Left lung (tissue), 10 donors: ENCODE data around the gene C1orf116. TPM values are rescaled to one million over a fixed set of nuclear protein-coding genes. Genes with fewer than 3 reads are reported as not detected.

Source experiments
- ATAC-seq: fragments of 200-7000 bp; cut with Tn5 transposase; one replicate; pipeline ENCODE4 v1.9.1; 2020; ENCODE audit warnings: moderate library complexity
- DNase-seq, 4 donors: peaks; one replicate each; pipeline ENCODE4 v3.0.0-alpha.2; 2013 to 2020
- H3K27ac ChIP-seq, 2 donors: fragments of 200-600 bp; sonication (generic) in 1 of 2; one replicate each; pipeline versions ENCODE4 v1.5.0 to v1.8.0; 2020 to 2021
- H3K27me3 ChIP-seq, 2 donors: fragments of 200-600 bp; sonication (generic) in 1 of 2; one replicate each; pipeline versions ENCODE4 v1.5.0 to v1.8.0; 2020 to 2021
- H3K36me3 ChIP-seq, 2 donors: fragments of 200-600 bp; sonication (generic) in 1 of 2; one replicate each; pipeline versions ENCODE4 v1.5.0 to v1.8.0; 2020 to 2021
- H3K4me1 ChIP-seq, 2 donors: fragments of 200-600 bp; one replicate each; pipeline ENCODE4 v1.8.0; 2021
- H3K4me3 ChIP-seq, 2 donors: fragments of 200-600 bp; sonication (generic) in 1 of 2; one replicate each; pipeline versions ENCODE4 v1.5.0 to v1.8.0; 2020 to 2021; ENCODE audit warnings: mild to moderate bottlenecking in 1 of 2
- H3K9me3 ChIP-seq, 2 donors: fragments of 200-600 bp; sonication (generic) in 1 of 2; one replicate each; pipeline versions ENCODE4 v1.5.0 to v1.8.0; 2020 to 2021
- intact Hi-C, 2 donors: fragments of 100-400 bp; cut with DNase I; formaldehyde crosslinking; loops; one replicate each; pipeline versions ENCODE4 v1.11.2 to v1.14.2; 2022
- polyA plus RNA-seq, 6 donors: library from polyadenylated mRNA; unstranded; fragments of 120-200 nt; gene quantifications; one replicate each; pipeline ENCODE4 v1.2.1, GENCODE V29; 2013; ENCODE audit not compliant: insufficient read length in 6 of 6
- total RNA-seq, 2 donors: library from RNA; stranded (reverse); fragmentation: NEBNext Ultra II Directional; extraction: Animal tissue kit (Norgen Biotek cat#: 25700); gene quantifications; one replicate each; pipeline ENCODE4 v1.2.1, GENCODE V29; 2021
- TF ChIP-seq, protein P1 (sequence below), 2 donors: fragments of 200-600 bp; sonication (generic) in 1 of 2; IDR thresholded peaks; one replicate each; pipeline versions ENCODE4 v1.5.0 to v1.8.0; 2021; ENCODE audit warnings: antibody characterized with exemption in 2 of 2
- donor health status: DM: no; HTN: yes; CAD: no.
- donor health status: DM: no; HTN: no; CAD: no.

The C1orf116 gene
- total and polyA plus RNA-seq, 8 donors = 27.1 to 212 (median 41.4) TPM

DNA sequence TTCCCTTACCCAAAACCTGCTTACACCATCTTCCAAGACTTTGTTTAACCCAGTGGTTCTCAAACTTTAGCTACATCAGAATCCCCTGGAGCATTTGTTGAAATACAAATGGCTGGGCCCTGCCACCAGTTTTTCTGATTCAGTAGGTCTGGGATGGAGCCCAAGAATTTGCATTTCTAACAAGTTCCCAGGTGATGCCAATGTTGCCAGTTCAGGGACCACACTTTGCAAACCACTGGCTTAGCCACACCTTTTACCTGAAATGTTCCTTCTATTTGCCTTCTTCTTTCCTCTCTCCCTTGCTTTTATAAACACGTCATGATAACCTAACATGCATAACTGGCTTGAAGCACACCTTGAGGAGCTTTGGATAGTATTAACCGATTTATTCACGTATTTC lies 46.2 kb downstream of the C1orf116 start:
- H3K4me1 ChIP-seq = no peaks in the 10 kb centered on the region
- ATAC-seq (peak; percentile 66), DNase-seq (no peak)
- H3K4me3 ChIP-seq = no peak overlapping the region
- intact Hi-C loops = no loop called here
- no peak overlapping the region for H3K27ac ChIP-seq
- TF ChIP-seq, protein P1, sequence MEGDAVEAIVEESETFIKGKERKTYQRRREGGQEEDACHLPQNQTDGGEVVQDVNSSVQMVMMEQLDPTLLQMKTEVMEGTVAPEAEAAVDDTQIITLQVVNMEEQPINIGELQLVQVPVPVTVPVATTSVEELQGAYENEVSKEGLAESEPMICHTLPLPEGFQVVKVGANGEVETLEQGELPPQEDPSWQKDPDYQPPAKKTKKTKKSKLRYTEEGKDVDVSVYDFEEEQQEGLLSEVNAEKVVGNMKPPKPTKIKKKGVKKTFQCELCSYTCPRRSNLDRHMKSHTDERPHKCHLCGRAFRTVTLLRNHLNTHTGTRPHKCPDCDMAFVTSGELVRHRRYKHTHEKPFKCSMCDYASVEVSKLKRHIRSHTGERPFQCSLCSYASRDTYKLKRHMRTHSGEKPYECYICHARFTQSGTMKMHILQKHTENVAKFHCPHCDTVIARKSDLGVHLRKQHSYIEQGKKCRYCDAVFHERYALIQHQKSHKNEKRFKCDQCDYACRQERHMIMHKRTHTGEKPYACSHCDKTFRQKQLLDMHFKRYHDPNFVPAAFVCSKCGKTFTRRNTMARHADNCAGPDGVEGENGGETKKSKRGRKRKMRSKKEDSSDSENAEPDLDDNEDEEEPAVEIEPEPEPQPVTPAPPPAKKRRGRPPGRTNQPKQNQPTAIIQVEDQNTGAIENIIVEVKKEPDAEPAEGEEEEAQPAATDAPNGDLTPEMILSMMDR (IDR thresholded peaks at IDR 0.05) = no peak
- H3K27me3 ChIP-seq = no peaks in the 10 kb centered on the region
- H3K36me3 ChIP-seq = no peaks in the 10 kb centered on the region
- H3K9me3 ChIP-seq = no peaks in the 10 kb centered on the region

DNA sequence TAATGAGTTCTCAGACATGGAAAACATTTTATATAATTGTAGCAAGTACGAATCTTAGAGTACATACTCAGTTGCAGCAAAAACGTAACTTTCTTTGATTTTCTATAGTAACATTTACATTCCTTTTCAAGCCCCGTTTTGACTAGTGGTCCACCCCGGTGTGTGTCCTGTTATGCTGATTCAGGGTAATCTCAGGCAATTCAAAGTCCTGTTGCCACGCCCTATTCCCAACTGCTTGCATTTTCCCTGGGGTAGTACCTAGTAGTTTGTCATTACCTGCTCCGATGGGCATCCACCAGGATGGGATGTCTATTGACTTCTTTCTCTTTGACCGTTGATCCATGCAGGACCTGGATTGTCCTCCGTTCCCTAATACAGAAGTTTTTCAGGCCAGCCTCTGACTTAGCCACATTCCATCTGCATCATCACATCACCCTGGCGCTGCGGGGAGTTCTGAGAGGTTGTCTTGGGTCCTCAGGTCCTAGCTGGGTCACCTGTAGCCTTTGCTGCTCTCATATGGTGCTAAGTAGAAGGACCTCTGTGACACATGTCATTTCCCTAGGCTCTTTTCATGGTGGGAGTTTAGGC lies 47.3 kb downstream of the C1orf116 start:
- H3K9me3 ChIP-seq = no peaks in the 10 kb centered on the region
- H3K27ac ChIP-seq = no peak overlapping the region
- DNase-seq (no peak), ATAC-seq (no peak)
- no peaks in the 10 kb centered on the region for H3K36me3 ChIP-seq
- TF ChIP-seq, protein P1 (IDR thresholded peaks at IDR 0.05) = no peak
- no peaks in the 10 kb centered on the region for H3K4me1 ChIP-seq
- H3K4me3 ChIP-seq = no peak overlapping the region
- H3K27me3 ChIP-seq = no peaks in the 10 kb centered on the region
- intact Hi-C loops = no loop called here

DNA sequence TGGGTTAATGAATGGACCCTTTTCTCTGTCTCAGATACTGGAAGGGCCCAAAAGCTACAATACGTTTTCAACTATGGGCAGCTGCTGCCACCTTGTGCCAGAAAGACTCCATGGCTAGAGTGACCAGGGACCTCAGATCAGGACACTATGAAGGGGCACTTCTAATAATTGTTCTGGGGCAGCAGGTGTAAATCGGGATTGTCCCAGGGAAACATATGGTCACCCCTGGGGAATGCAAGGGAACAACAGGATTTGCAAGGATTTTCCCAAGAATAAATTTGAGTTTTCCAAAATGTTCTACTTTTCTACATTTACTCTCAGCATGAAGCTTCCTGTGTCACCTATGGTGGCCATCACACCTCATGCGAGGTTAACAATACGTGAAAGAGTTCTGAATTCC lies 50.3 kb downstream of the C1orf116 start:
- intact Hi-C loops = no loop called here

DNA sequence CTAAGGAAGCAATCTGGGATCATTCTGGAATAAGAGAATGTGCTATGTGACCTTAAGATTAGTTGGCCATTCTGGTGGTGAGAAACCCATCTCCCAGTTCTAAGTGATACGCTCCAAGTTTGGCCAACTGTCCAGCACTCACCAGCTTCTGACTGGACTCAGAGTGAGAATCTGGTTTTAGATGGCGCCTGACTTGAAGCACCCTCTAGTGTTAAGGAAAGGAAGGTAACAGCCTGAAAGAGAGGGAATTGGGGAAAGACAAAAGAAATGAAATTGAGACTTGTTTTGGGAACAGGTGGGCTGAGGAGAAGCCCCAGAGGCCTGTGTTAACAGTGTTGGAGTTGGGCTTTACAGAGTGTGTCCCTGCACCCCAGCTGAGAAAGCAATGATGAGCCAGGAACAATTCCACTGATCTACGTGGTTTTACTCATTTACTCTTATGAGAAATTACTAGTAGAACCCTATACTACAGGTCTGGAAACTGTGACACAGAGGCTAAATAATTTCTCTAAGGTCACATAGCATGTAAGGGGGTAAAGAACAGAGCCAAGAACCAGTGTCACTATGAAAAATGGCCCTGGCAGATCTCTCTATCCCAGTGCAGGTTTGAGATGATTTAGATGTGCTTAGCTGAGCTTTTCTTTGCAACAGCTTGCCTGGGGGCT lies 53.0 kb downstream of the C1orf116 start:
- intact Hi-C loops = no loop called here
- no peak overlapping the region for H3K4me3 ChIP-seq
- TF ChIP-seq, protein P1 (IDR thresholded peaks at IDR 0.05) = peak; percentile 27 to 45
- no peak overlapping the region for H3K27ac ChIP-seq
- ATAC-seq (peak; percentile 74), DNase-seq (no peak)
- H3K27me3 ChIP-seq = no peaks in the 10 kb centered on the region
- no peaks in the 10 kb centered on the region for H3K9me3 ChIP-seq
- H3K36me3 ChIP-seq = no peaks in the 10 kb centered on the region
- H3K4me1 ChIP-seq = no peaks in the 10 kb centered on the region

More for the DNA sequence above, 50.3 kb downstream of the C1orf116 start:
- Histone ChIP-seq H3K36me3 (no peaks in the 10 kb centered on the region), H3K9me3 (no peaks in the 10 kb centered on the region), H3K27me3 (no peaks in the 10 kb centered on the region), H3K4me3 (no peak overlapping the region), H3K4me1 (no peaks in the 10 kb centered on the region), H3K27ac (no peak overlapping the region)
- ATAC-seq (peak; percentile 88), DNase-seq (peak in 3 of 4 donors; percentile 36 to 51 (median 40))
- TF ChIP-seq, protein P1 (IDR thresholded peaks at IDR 0.05) = peak; percentile 39 to 63

DNA sequence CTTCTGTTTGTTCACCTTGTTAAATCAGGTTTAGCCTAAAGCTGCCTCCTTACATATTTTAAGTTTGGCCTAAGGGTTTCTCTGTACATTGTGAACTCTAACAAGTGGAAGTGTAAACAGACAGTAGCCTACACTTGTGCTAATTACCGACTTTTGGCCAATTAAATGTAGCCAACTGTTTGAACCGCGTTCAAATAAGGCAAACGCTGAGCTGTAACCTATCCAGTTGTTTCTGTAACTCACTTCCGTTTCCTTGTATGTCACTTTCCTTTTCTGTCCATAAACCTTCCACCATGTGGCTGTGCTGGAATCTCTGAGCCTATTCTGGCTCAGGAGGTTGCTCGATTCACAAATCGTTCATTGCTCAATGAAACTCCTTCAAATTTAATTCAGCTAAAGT lies 54.3 kb downstream of the C1orf116 start:
- Histone ChIP-seq H3K4me3 (no peak overlapping the region), H3K4me1 (no peaks in the 10 kb centered on the region), H3K27ac (peak overlapping the region; percentile 5 to 34), H3K9me3 (no peaks in the 10 kb centered on the region), H3K36me3 (no peaks in the 10 kb centered on the region), H3K27me3 (no peaks in the 10 kb centered on the region)
- DNase-seq (no peak), ATAC-seq (peak; percentile 59)
- TF ChIP-seq, protein P1 (IDR thresholded peaks at IDR 0.05) = no peak
- intact Hi-C loops = no loop called here
